ENCODE data around the gene FAM20B.

The FAM20B gene

GRCh38 chr1:179048339-179049124 lies 22.8 kb downstream of the FAM20B start:
- DNase-seq (ENCODE audit: low read depth), result no peak

- DNase-seq (ENCODE audit: low read depth), result no peak
Measured at GRCh38 chr1:179052776-179053175, 27.1 kb downstream of the FAM20B start.

- no peak for DNase-seq (ENCODE audit: low read depth)
Measured at GRCh38 chr1:179053486-179053885, 27.8 kb downstream of the FAM20B start.

GRCh38 chr1:179055937-179056336 lies 30.2 kb downstream of the FAM20B start:
- DNase-seq (ENCODE audit: low read depth), result no peak

- DNase-seq (ENCODE audit: low read depth), result no peak
Measured at GRCh38 chr1:179058487-179059483, 33.1 kb downstream of the FAM20B start.

GRCh38 chr1:179061360-179062282 lies 35.9 kb downstream of the FAM20B start:
- DNase-seq (ENCODE audit: low read depth), result no peak

- no peak for DNase-seq (ENCODE audit: low read depth)
Measured at GRCh38 chr1:179066471-179066870, 40.8 kb downstream of the FAM20B start.

GRCh38 chr1:179077396-179077795 lies 51.7 kb downstream of the FAM20B start:
- DNase-seq (ENCODE audit: low read depth), result no peak

GRCh38 chr1:179079113-179079761 lies 53.5 kb downstream of the FAM20B start:
- peak; percentile 75 for DNase-seq (ENCODE audit: low read depth)

GRCh38 chr1:179080866-179081686 lies 55.4 kb downstream of the FAM20B start:
- no peak for DNase-seq (ENCODE audit: low read depth)

GRCh38 chr1:179081687-179082332 lies 56.1 kb downstream of the FAM20B start, which contains the start of gene TOR3A:
Gene TOR3A, plus strand, starts transcription at chr1:179082070. Its CDS starts 59 bp downstream, at chr1:179082129.
- DNase-seq (ENCODE audit: low read depth), result peak; percentile 77

- no peak for DNase-seq (ENCODE audit: low read depth)
Measured at GRCh38 chr1:179082333-179082998, 56.8 kb downstream of the FAM20B start.

- no peak for DNase-seq (ENCODE audit: low read depth)
Measured at GRCh38 chr1:179082999-179083335, 57.3 kb downstream of the FAM20B start.

GRCh38 chr1:179083533-179083932 lies 57.8 kb downstream of the FAM20B start:
- DNase-seq (ENCODE audit: low read depth), result no peak

- no peak for DNase-seq (ENCODE audit: low read depth)
Measured at GRCh38 chr1:179087665-179088064, 62.0 kb downstream of the FAM20B start.

GRCh38 chr1:179089827-179090482 lies 64.3 kb downstream of the FAM20B start:
- DNase-seq (ENCODE audit: low read depth), result no peak

GRCh38 chr1:179090522-179090921 lies 64.8 kb downstream of the FAM20B start:
- no peak for DNase-seq (ENCODE audit: low read depth)

- no peak for DNase-seq (ENCODE audit: low read depth)
Measured at GRCh38 chr1:179090923-179091322, 65.2 kb downstream of the FAM20B start.

- peak; percentile 88 for DNase-seq (ENCODE audit: low read depth)
Measured at GRCh38 chr1:179091691-179092165, 66.0 kb downstream of the FAM20B start.
